Fibroblast of lung (primary cell): ENCODE results near the gene IRAK1. TPM values are rescaled to one million over a fixed set of nuclear protein-coding genes. Genes with fewer than 3 reads are reported as not detected.
A peak's percentile ranks its signal among the peaks of the same experiment; 100 is the strongest.

Experiments used
- DNase-seq, 2 donors: peaks; one replicate each; pipeline versions ENCODE4 v3.0.0 to v3.0.0-alpha.2; 2010; ENCODE audit warnings: low read depth in 2 of 2
- H2AFZ ChIP-seq: 2 replicates; pipeline ENCODE4 v1.5.1; 2012; ENCODE audit warnings: low read length, control low read depth, inconsistent platforms
- H3K27ac ChIP-seq: 2 replicates; pipeline ENCODE4 v1.5.1; 2011; ENCODE audit warnings: low read length, control low read depth; ENCODE audit not compliant: insufficient read depth
- H3K27me3 ChIP-seq: 2 replicates; pipeline ENCODE4 v1.5.1; 2011; ENCODE audit warnings: mild to moderate bottlenecking, low read length; ENCODE audit not compliant: control insufficient read depth, insufficient read depth
- H3K36me3 ChIP-seq: 2 replicates; pipeline ENCODE4 v1.5.1; 2011; ENCODE audit warnings: low read length; ENCODE audit not compliant: control insufficient read depth, insufficient read depth
- H3K4me1 ChIP-seq: 2 replicates; pipeline ENCODE4 v1.5.1; 2011; ENCODE audit warnings: low read length; ENCODE audit not compliant: control insufficient read depth, insufficient read depth; ENCODE audit errors: extremely low read depth
- H3K4me2 ChIP-seq: 2 replicates; pipeline ENCODE4 v1.5.1; 2011; ENCODE audit warnings: low read length, control low read depth; ENCODE audit not compliant: insufficient read depth; ENCODE audit errors: extremely low read depth
- H3K4me3 ChIP-seq, 4 experiments: fragments of 200-600 bp in 1 of 4; sonication (generic) in 1 of 4; replicated peaks in 1 of 4; 2 replicates each; pipeline ENCODE4 v1.5.1; 2011 to 2016; ENCODE audit warnings: low read length in 4 of 4, low read depth in 3 of 4, mild to moderate bottlenecking in 3 of 4, control low read depth in 2 of 4, inconsistent platforms in 1 of 4, mixed read lengths in 1 of 4; ENCODE audit not compliant: insufficient read depth in 1 of 4; ENCODE audit errors: control extremely low read depth in 1 of 4
- H3K79me2 ChIP-seq: 2 replicates; pipeline ENCODE4 v1.5.1; 2012; ENCODE audit warnings: mild to moderate bottlenecking, low read length, inconsistent platforms; ENCODE audit not compliant: control insufficient read depth, insufficient read depth
- H3K9ac ChIP-seq: 2 replicates; pipeline ENCODE4 v1.5.1; 2011; ENCODE audit warnings: mild to moderate bottlenecking, low read length, control low read depth; ENCODE audit not compliant: insufficient read depth
- H3K9me3 ChIP-seq: 2 replicates; pipeline ENCODE4 v1.5.1; 2012; ENCODE audit warnings: low read depth, low read length; ENCODE audit not compliant: control insufficient read depth, insufficient read depth
- H4K20me1 ChIP-seq: 2 replicates; pipeline ENCODE4 v1.5.1; 2011; ENCODE audit warnings: low read length; ENCODE audit not compliant: control insufficient read depth, insufficient read depth; ENCODE audit errors: extremely low read depth
- EZH2 ChIP-seq: IDR thresholded peaks from 2 replicates; pipeline ENCODE4 v1.5.1; 2012; ENCODE audit warnings: low read length, control low read depth, mild to moderate bottlenecking; ENCODE audit errors: missing control alignments
- polyA plus RNA-seq, 2 donors: library from polyadenylated mRNA; depleted of rRNA in 1 of 2; stranded (reverse) in 1 of 2; unstranded in 1 of 2; fragments of >200 nt; gene quantifications; 2 replicates each; pipeline ENCODE4 v1.2.1, GENCODE V29; 2011 to 2012; ENCODE audit warnings: missing spikeins in 1 of 2
- total RNA-seq: library from RNA; depleted of rRNA; stranded (reverse); fragments of >200 nt; gene quantifications from 2 replicates; pipeline ENCODE4 v1.2.1, GENCODE V29; 2014
- TF ChIP-seq, protein P1 (sequence below), 2 donors: IDR thresholded peaks in 1 of 2; conservative IDR thresholded peaks in 1 of 2; 1 replicate in 1 of 2; 2 replicates in 1 of 2; pipeline ENCODE4 v1.5.1; 2011 to 2012; ENCODE audit warnings: low read length in 2 of 2, control low read depth in 1 of 2, inconsistent platforms in 1 of 2, low read depth in 1 of 2, mild to moderate bottlenecking in 1 of 2

Gene IRAK1
- total and polyA plus RNA-seq, 2 donors (not counting 1 experiment from before 2014, with no cell fraction given): 25.9 to 65.9 TPM

DNA sequence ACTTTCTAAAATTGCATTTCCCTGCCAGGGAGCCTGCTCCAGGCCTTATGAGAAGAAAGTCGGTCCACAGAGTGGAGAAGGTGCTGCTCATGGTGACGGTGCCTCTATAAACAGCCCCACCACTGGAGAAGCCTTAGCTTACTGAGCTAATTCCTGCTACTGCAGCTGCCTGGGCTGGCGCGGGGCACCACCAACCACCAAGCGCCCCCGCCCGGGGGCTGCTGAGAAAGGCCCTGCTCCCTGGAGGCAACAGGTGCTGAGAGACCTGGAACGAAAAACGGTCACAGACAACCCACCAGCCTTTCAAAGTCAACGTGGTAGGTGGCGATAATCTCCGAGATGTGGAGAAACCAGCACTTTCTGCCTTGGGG is 51.0 kb downstream of the IRAK1 start:
- Histone ChIP-seq H3K4me3 (peak overlapping the region; percentile 57 to 81 (median 61)), H3K27ac (no peak overlapping the region), H4K20me1 (no peaks in the 10 kb centered on the region), H3K9me3 (no peaks in the 10 kb centered on the region), H3K36me3 (no peaks in the 10 kb centered on the region), H3K79me2 (peaks cover 71% of the 10 kb centered on the region), H2AFZ (no peak overlapping the region), H3K4me2 (peak overlapping the region; percentile 87), H3K27me3 (no peaks in the 10 kb centered on the region), H3K9ac (peak overlapping the region; percentile 30), H3K4me1 (peaks cover 17% of the 10 kb centered on the region)
- DNase-seq: peak in 1 of 2 donors; percentile 29
- TF ChIP-seq, protein P1, sequence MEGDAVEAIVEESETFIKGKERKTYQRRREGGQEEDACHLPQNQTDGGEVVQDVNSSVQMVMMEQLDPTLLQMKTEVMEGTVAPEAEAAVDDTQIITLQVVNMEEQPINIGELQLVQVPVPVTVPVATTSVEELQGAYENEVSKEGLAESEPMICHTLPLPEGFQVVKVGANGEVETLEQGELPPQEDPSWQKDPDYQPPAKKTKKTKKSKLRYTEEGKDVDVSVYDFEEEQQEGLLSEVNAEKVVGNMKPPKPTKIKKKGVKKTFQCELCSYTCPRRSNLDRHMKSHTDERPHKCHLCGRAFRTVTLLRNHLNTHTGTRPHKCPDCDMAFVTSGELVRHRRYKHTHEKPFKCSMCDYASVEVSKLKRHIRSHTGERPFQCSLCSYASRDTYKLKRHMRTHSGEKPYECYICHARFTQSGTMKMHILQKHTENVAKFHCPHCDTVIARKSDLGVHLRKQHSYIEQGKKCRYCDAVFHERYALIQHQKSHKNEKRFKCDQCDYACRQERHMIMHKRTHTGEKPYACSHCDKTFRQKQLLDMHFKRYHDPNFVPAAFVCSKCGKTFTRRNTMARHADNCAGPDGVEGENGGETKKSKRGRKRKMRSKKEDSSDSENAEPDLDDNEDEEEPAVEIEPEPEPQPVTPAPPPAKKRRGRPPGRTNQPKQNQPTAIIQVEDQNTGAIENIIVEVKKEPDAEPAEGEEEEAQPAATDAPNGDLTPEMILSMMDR (conservative IDR thresholded peaks at IDR 0.05 in 1 of 2, IDR thresholded peaks at IDR 0.05 in 1 of 2; ENCODE audit: low read depth in 1 of 2, low read length in 2 of 2): no peak
- no peak for TF ChIP-seq EZH2

DNA sequence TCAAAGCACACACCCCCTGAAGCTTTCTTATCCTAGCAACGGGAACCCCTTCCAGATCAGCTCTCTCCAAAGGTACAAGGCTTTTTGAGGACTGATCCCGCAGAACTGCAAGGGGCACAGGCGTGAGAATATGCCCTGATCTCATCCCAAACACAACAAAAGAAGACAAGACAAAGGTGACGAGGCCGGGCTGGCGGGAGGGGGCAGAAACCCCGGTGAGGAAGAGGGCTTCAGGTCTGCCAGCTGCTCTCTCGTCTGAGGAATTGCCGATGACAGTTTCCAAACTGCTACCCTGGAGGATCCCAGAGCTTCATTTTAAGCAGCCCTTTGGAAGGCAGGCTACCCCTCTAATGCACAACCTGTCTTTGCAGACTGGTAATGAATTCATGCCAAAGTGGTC is 51.4 kb downstream of the IRAK1 start:
- H3K36me3 ChIP-seq: peaks cover 4% of the 10 kb centered on the region
- H3K9ac ChIP-seq: no peak overlapping the region
- H3K4me3 ChIP-seq: peak overlapping the region; percentile 26 to 81 (median 58)
- DNase-seq: no peak
- no peak overlapping the region for H3K27ac ChIP-seq
- H2AFZ ChIP-seq: no peak overlapping the region
- H3K9me3 ChIP-seq: no peaks in the 10 kb centered on the region
- peak overlapping the region; percentile 87 for H3K4me2 ChIP-seq
- no peaks in the 10 kb centered on the region for H3K27me3 ChIP-seq
- no peak for TF ChIP-seq EZH2
- TF ChIP-seq, protein P1 (conservative IDR thresholded peaks at IDR 0.05 in 1 of 2, IDR thresholded peaks at IDR 0.05 in 1 of 2; ENCODE audit: low read depth in 1 of 2, low read length in 2 of 2): no peak
- H3K79me2 ChIP-seq: peaks cover 72% of the 10 kb centered on the region
- H4K20me1 ChIP-seq: no peaks in the 10 kb centered on the region
- peaks cover 17% of the 10 kb centered on the region for H3K4me1 ChIP-seq

DNA sequence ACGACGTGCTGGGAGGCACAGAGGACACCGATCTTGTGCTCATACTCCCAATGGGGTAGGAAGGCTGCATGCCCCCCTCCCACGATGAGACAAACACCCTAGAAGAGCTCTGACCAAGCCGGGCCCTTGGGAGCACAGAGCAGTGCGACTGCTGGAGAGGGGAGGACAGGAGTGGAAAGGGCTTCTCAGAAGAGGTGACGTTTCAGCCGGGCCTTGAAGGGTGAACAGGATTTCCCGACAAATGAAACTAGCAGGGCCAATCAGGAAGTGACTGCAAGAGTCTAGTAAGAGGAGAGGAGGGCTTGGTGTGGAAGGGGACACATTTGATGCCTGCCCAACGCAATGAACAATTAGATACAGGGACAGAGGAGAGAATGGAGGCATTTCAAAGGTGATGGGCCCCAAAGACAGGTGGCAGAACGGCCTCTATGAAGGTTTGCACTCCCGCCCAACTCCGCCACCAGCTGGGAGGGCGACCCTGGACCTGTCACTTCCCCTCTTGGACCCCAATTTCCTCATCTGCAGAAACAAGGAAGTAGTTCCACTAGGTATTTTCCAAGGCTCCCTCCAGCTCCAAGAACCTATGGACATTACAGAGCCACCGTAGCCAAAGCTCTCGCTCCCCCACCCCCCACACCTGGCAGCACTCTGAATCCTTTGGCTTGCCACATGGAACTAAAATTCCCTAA is 52.0 kb downstream of the IRAK1 start:
- H3K4me1 ChIP-seq: peaks cover 17% of the 10 kb centered on the region
- peaks cover 73% of the 10 kb centered on the region for H3K79me2 ChIP-seq
- peak overlapping the region; percentile 16 for H3K27ac ChIP-seq
- DNase-seq: no peak
- no peak overlapping the region for H3K9ac ChIP-seq
- H3K36me3 ChIP-seq: peaks cover 4% of the 10 kb centered on the region
- no peaks in the 10 kb centered on the region for H4K20me1 ChIP-seq
- peak overlapping the region in 2 of 4 experiments; percentile 26 to 81 for H3K4me3 ChIP-seq
- TF ChIP-seq, protein P1 (conservative IDR thresholded peaks at IDR 0.05 in 1 of 2, IDR thresholded peaks at IDR 0.05 in 1 of 2; ENCODE audit: low read depth in 1 of 2, low read length in 2 of 2): no peak
- no peaks in the 10 kb centered on the region for H3K9me3 ChIP-seq
- no peak overlapping the region for H2AFZ ChIP-seq
- H3K4me2 ChIP-seq: peak overlapping the region; percentile 87
- no peaks in the 10 kb centered on the region for H3K27me3 ChIP-seq
